Endothelial cell of umbilical vein (primary cell): ENCODE results near the gene CSRP1. TPM values are rescaled to one million over a fixed set of nuclear protein-coding genes. Genes with fewer than 3 reads are reported as not detected.

Experiments used
- BruUV-seq: library from RNA; stranded (reverse); fragments of 400-500 nt; replicated peaks from 2 replicates; lab custom pipeline; 2021; lab: Mats Ljungman, UMichigan
- CTCF ChIA-PET: fragments of 300-600, 350-600 bp; sonication (Branson Sonifier 250); formaldehyde crosslinking; loops from one replicate; lab custom pipeline; 2021; ENCODE audit warnings: antibody characterized with exemption, inconsistent platforms; lab: Charles Lee
- POLR2A ChIA-PET: fragments of 300-600, 350-600 bp; sonication (Branson Sonifier 250); formaldehyde crosslinking; loops from one replicate; lab custom pipeline; 2021; ENCODE audit warnings: antibody characterized with exemption, inconsistent platforms; lab: Charles Lee
- DNase-seq: peaks from one replicate; pipeline ENCODE4 v3.0.0-alpha.2; 2011; ENCODE audit warnings: low read depth, low spot score
- FAIRE-seq: peaks from 2 replicates; lab custom pipeline; 2011; peaks lifted over from hg19 to GRCh38; lab: Jason Lieb, UNC
- H2AFZ ChIP-seq: 2 replicates; pipeline ENCODE4 v1.6.0; 2012; ENCODE audit warnings: low read depth, low read length, control low read depth, inconsistent platforms
- H3K27ac ChIP-seq: 2 replicates; pipeline ENCODE4 v1.5.1; 2011; ENCODE audit warnings: low read depth, mild to moderate bottlenecking, control low read depth, low read length, moderate library complexity; ENCODE audit not compliant: insufficient read depth
- H3K27me3 ChIP-seq, 2 experiments: 2 replicates each; pipeline versions ENCODE4 v1.6.0 to v1.6.1; 2011; ENCODE audit warnings: low read length in 2 of 2, mixed read lengths in 1 of 2; ENCODE audit not compliant: control insufficient read depth in 2 of 2, insufficient read depth in 2 of 2
- H3K36me3 ChIP-seq, 2 experiments: 2 replicates in 1 of 2; 3 replicates in 1 of 2; pipeline ENCODE4 v1.5.1; 2011; ENCODE audit warnings: low read length in 2 of 2, mild to moderate bottlenecking in 1 of 2, moderate library complexity in 1 of 2; ENCODE audit not compliant: control insufficient read depth in 2 of 2, insufficient read depth in 2 of 2; ENCODE audit errors: extremely low read depth in 1 of 2
- H3K4me1 ChIP-seq: 3 replicates; pipeline ENCODE4 v1.5.1; 2011; ENCODE audit warnings: mild to moderate bottlenecking, low read length; ENCODE audit not compliant: control insufficient read depth, insufficient read depth; ENCODE audit errors: extremely low read depth
- H3K4me2 ChIP-seq: 2 replicates; pipeline ENCODE4 v1.6.1; 2011; ENCODE audit warnings: low read length, control low read depth, mixed read lengths; ENCODE audit not compliant: insufficient read depth
- H3K4me3 ChIP-seq, 3 experiments: fragments of 200-600 bp in 1 of 3; sonication (generic), shearing (Covaris generic) in 1 of 3; replicated peaks in 1 of 3; 2 replicates each; pipeline ENCODE4 v1.5.1; 2011 to 2016; ENCODE audit warnings: control low read depth in 3 of 3, low read length in 3 of 3, mild to moderate bottlenecking in 2 of 3, inconsistent platforms in 1 of 3, low read depth in 1 of 3, moderate library complexity in 1 of 3; ENCODE audit not compliant: insufficient read depth in 1 of 3
- H3K79me2 ChIP-seq: 2 replicates; pipeline ENCODE4 v1.6.0; 2012; ENCODE audit warnings: low read length, inconsistent platforms; ENCODE audit not compliant: control insufficient read depth, insufficient read depth
- H3K9ac ChIP-seq: replicated peaks from 2 replicates; pipeline ENCODE3; 2011; ENCODE audit warnings: low read length, control low read depth; ENCODE audit not compliant: insufficient read depth; ENCODE audit errors: extremely low read depth
- H3K9me1 ChIP-seq: replicated peaks from 3 replicates; pipeline ENCODE4 v1.6.0; 2011; ENCODE audit warnings: mild to moderate bottlenecking, low read length; ENCODE audit not compliant: control insufficient read depth, insufficient read depth; ENCODE audit errors: extremely low read depth
- H3K9me3 ChIP-seq: replicated peaks from 2 replicates; pipeline ENCODE4 v1.5.1; 2012; ENCODE audit warnings: low read length, inconsistent platforms; ENCODE audit not compliant: control insufficient read depth, insufficient read depth
- H4K20me1 ChIP-seq: replicated peaks from 2 replicates; pipeline ENCODE3; 2011; ENCODE audit warnings: mild to moderate bottlenecking, low read length; ENCODE audit not compliant: control insufficient read depth, insufficient read depth; ENCODE audit errors: extremely low read depth
- CTCF ChIP-seq, 2 donors: IDR thresholded peaks; 1 replicate in 1 of 2; 2 replicates in 1 of 2; pipeline ENCODE4 v1.5.1; 2011; ENCODE audit warnings: low read length in 2 of 2, mild to moderate bottlenecking in 2 of 2, moderate library complexity in 2 of 2, control low read depth in 1 of 2, inconsistent platforms in 1 of 2, low read depth in 1 of 2; ENCODE audit not compliant: insufficient read depth in 1 of 2; ENCODE audit errors: extremely low read depth in 1 of 2
- FOS ChIP-seq: IDR thresholded peaks from 2 replicates; pipeline ENCODE4 v1.6.1; 2011; ENCODE audit warnings: mild to moderate bottlenecking, low read length, moderate library complexity, borderline replicate concordance; ENCODE audit not compliant: insufficient read depth
- GATA2 ChIP-seq: IDR thresholded peaks from 2 replicates; pipeline ENCODE4 v1.7.0; 2011; ENCODE audit warnings: low read depth, mild to moderate bottlenecking, moderate library complexity, mixed read lengths, low read length; ENCODE audit not compliant: insufficient read length, insufficient read depth
- MYC ChIP-seq: IDR thresholded peaks from one replicate; pipeline ENCODE4 v1.6.1; 2011; ENCODE audit warnings: mild to moderate bottlenecking, low read depth, low read length
- POLR2A ChIP-seq: IDR thresholded peaks from 2 replicates; pipeline ENCODE4 v1.6.1; 2012; ENCODE audit warnings: low read depth, mild to moderate bottlenecking, control low read depth, low read length
- dilution Hi-C: fragments of 300-500 bp; cut with MboI; formaldehyde crosslinking; loops from one replicate; pipeline ENCODE4 v1.15.0; 2019; ENCODE audit warnings: low sequenced_read_pairs; ENCODE audit not compliant: extremely low pct_ligation_motif_present
- intact Hi-C: fragments of 100-400 bp; cut with micrococcal nuclease; formaldehyde crosslinking; loops from one replicate; pipeline ENCODE4 v1.10.0; 2022
- polyA plus RNA-seq, 4 experiments: library from polyadenylated mRNA; depleted of rRNA in 3 of 4; stranded (reverse) in 3 of 4; unstranded in 1 of 4; fragments of >200 nt; gene quantifications; 2 replicates each; pipeline versions ENCODE4 v1.2.1 to v1.2.3, GENCODE V29; 2011 to 2012; ENCODE audit warnings: missing spikeins in 1 of 4
- total RNA-seq: library from RNA; stranded (reverse); gene quantifications from 2 replicates; pipeline ENCODE4 v1.2.3, GENCODE V29; 2021
- TF ChIP-seq, protein P1 (sequence below): IDR thresholded peaks from 2 replicates; pipeline ENCODE4 v1.6.1; 2011; ENCODE audit not compliant: insufficient read depth, insufficient read length

CSRP1 gene
- total and polyA plus RNA-seq, 2 donors (not counting 3 experiments of a cell fraction or from before 2014, with no cell fraction given): 393 to 510 TPM

GRCh38 chr1:201468501-201468843 is 38.5 kb downstream of the CSRP1 start:
- no TSS peak for BruUV-seq
- no peaks in the 10 kb centered on the region for H4K20me1 ChIP-seq
- H3K4me3 ChIP-seq: peak overlapping the region; percentile 13 to 85 (median 53)
- dilution Hi-C loops (no loop called here), intact Hi-C loops (loop anchor here (2.0 kb wide), 1 partner anchor 20 kb away; no protein-coding TSS in a partner anchor)
- peak overlapping the region; percentile 32 for H3K4me2 ChIP-seq
- POLR2A ChIA-PET: interaction anchor here (0.6 to 1.9 kb wide), 7 partner anchors 13 to 619 kb away, joined by 3 to 13 read pairs (median 3); no protein-coding TSS in a partner anchor
- peak; percentile 54 for DNase-seq
- no peaks in the 10 kb centered on the region for H3K9me1 ChIP-seq
- H3K9ac ChIP-seq: peak overlapping the region; percentile 69
- peak; percentile 69 for TF ChIP-seq POLR2A
- TF ChIP-seq, protein P1, sequence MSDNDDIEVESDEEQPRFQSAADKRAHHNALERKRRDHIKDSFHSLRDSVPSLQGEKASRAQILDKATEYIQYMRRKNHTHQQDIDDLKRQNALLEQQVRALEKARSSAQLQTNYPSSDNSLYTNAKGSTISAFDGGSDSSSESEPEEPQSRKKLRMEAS: no peak
- TF ChIP-seq CTCF (IDR thresholded peaks at IDR 0.05; ENCODE audit: extremely low read depth in 1 of 2, insufficient read depth in 1 of 2, low read depth in 1 of 2, low read length in 2 of 2): no peak
- TF ChIP-seq FOS: no peak
- no peak for TF ChIP-seq MYC
- no peak for TF ChIP-seq GATA2
- H3K79me2 ChIP-seq: peaks cover 12% of the 10 kb centered on the region
- H3K27me3 ChIP-seq: peaks cover 3% of the 10 kb centered on the region in 2 experiments
- H3K9me3 ChIP-seq: no peaks in the 10 kb centered on the region
- peaks cover 5% of the 10 kb centered on the region for H3K4me1 ChIP-seq
- H3K36me3 ChIP-seq: peaks cover 0 to 12% of the 10 kb centered on the region in 2 experiments
- peak overlapping the region; percentile 92 for H2AFZ ChIP-seq
- peak; percentile 67 for FAIRE-seq
- CTCF ChIA-PET: interaction anchor here (0.8 to 3.1 kb wide), 11 partner anchors 8 to 325 kb away, joined by 3 to 38 read pairs (median 4); no protein-coding TSS in a partner anchor
- peak overlapping the region; percentile 13 for H3K27ac ChIP-seq
